H1 (cell line): ENCODE measurements around the gene PIK3C2G. TPM values are rescaled to one million over a fixed set of nuclear protein-coding genes. Genes with fewer than 3 reads are reported as not detected.
A peak's percentile ranks its signal among the peaks of the same experiment; 100 is the strongest.

Source experiments
- CTCF ChIA-PET: fragments of 300-600 bp; sonication (Branson Sonifier 250); formaldehyde crosslinking; loops from one replicate; lab custom pipeline; 2021; ENCODE audit not compliant: partially characterized antibody; lab: Charles Lee
- POLR2A ChIA-PET: fragments of 300-600 bp; sonication (Branson Sonifier 250); formaldehyde crosslinking; loops from one replicate; lab custom pipeline; 2021; ENCODE audit warnings: inconsistent platforms; ENCODE audit not compliant: partially characterized antibody; lab: Charles Lee
- DNase-seq, 2 experiments: peaks; one replicate each; pipeline versions ENCODE4 v3.0.0 to v3.0.0-alpha.2; 2010 to 2022; ENCODE audit warnings: low spot score in 2 of 2, low read depth in 1 of 2, mixed read lengths in 1 of 2
- FAIRE-seq: peaks from 2 replicates; lab custom pipeline; 2011; peaks lifted over from hg19 to GRCh38; lab: Jason Lieb, UNC
- H2AFZ ChIP-seq: 2 replicates; pipeline ENCODE4 v1.8.1; 2012; ENCODE audit warnings: low read length, inconsistent platforms
- H2AK5ac ChIP-seq: 2 replicates; pipeline ENCODE4 v1.6.1; 2013; ENCODE audit warnings: low read depth, low read length
- H2BK120ac ChIP-seq: replicated peaks from 2 replicates; pipeline ENCODE3; 2013; ENCODE audit warnings: low read depth, low read length, inconsistent platforms
- H2BK12ac ChIP-seq: 2 replicates; pipeline ENCODE4 v1.6.1; 2013; ENCODE audit warnings: low read depth, low read length
- H2BK15ac ChIP-seq: 2 replicates; pipeline ENCODE4 v1.6.1; 2013; ENCODE audit warnings: low read length
- H2BK20ac ChIP-seq: 2 replicates; pipeline ENCODE4 v1.6.1; 2013; ENCODE audit warnings: low read length
- H2BK5ac ChIP-seq: 2 replicates; pipeline ENCODE4 v1.6.1; 2013; ENCODE audit warnings: low read depth, low read length
- H3K14ac ChIP-seq: 2 replicates; pipeline ENCODE4 v1.6.1; 2013; ENCODE audit warnings: inconsistent platforms; ENCODE audit not compliant: insufficient read length
- H3K18ac ChIP-seq: 2 replicates; pipeline ENCODE4 v1.6.1; 2013; ENCODE audit warnings: low read length; ENCODE audit errors: extremely low read depth
- H3K23ac ChIP-seq: 2 replicates; pipeline ENCODE4 v1.6.1; 2013; ENCODE audit warnings: inconsistent platforms; ENCODE audit not compliant: insufficient read length
- H3K23me2 ChIP-seq: 2 replicates; pipeline ENCODE4 v1.6.1; 2013; ENCODE audit warnings: low read depth, low read length
- H3K27ac ChIP-seq: 2 replicates; pipeline ENCODE4 v1.6.1; 2011; ENCODE audit warnings: low read depth, low read length, inconsistent platforms
- H3K27me3 ChIP-seq, 4 experiments: replicated peaks in 1 of 4; 1 replicate in 1 of 4; 2 replicates in 3 of 4; pipeline versions ENCODE4 v1.6.1 to v1.8.1; 2011 to 2013; ENCODE audit warnings: low read length in 3 of 4, mild to moderate bottlenecking in 3 of 4, inconsistent platforms in 2 of 4, mixed read lengths in 2 of 4, moderate library complexity in 1 of 4; ENCODE audit not compliant: control insufficient read depth in 3 of 4, insufficient read depth in 3 of 4; ENCODE audit errors: extremely low read depth in 1 of 4
- H3K36me3 ChIP-seq, 4 experiments: 2 replicates each; pipeline versions ENCODE4 v1.6.1 to v1.8.1; 2011 to 2013; ENCODE audit warnings: mild to moderate bottlenecking in 4 of 4, low read length in 3 of 4, moderate library complexity in 2 of 4, control low read depth in 1 of 4, inconsistent platforms in 1 of 4; ENCODE audit not compliant: insufficient read depth in 4 of 4, control insufficient read depth in 2 of 4
- H3K4ac ChIP-seq: replicated peaks from 2 replicates; pipeline ENCODE3; 2013; ENCODE audit warnings: low read length, low read depth, mixed read lengths, inconsistent platforms; ENCODE audit not compliant: insufficient read length
- H3K4me1 ChIP-seq, 4 experiments: replicated peaks in 1 of 4; 1 replicate in 1 of 4; 2 replicates in 3 of 4; pipeline versions ENCODE4 v1.6.1 to v1.8.1; 2011 to 2013; ENCODE audit warnings: low read length in 3 of 4, inconsistent platforms in 2 of 4, mixed read lengths in 1 of 4; ENCODE audit not compliant: insufficient read depth in 4 of 4, control insufficient read depth in 3 of 4
- H3K4me2 ChIP-seq, 2 experiments: 2 replicates each; pipeline versions ENCODE4 v1.6.1 to v1.8.1; 2011 to 2013; ENCODE audit warnings: low read depth in 2 of 2, low read length in 2 of 2, control low read depth in 1 of 2, inconsistent platforms in 1 of 2, mild to moderate bottlenecking in 1 of 2; ENCODE audit not compliant: insufficient read depth in 1 of 2
- H3K4me3 ChIP-seq, 4 experiments: fragments of 200-600, 300-600 bp in 1 of 4; sonication (generic), shearing (Covaris generic), sonication (Bioruptor Twin) in 1 of 4; 2 replicates each; pipeline versions ENCODE4 v1.5.1 to v1.8.1; 2011 to 2016; ENCODE audit warnings: low read length in 4 of 4, low read depth in 3 of 4, control low read depth in 2 of 4, inconsistent platforms in 2 of 4, mild to moderate bottlenecking in 2 of 4, mixed read lengths in 1 of 4, moderate library complexity in 1 of 4; ENCODE audit not compliant: insufficient read depth in 2 of 4; ENCODE audit errors: extremely low read depth in 1 of 4
- H3K56ac ChIP-seq: replicated peaks from 2 replicates; pipeline ENCODE3; 2013; ENCODE audit warnings: low read depth, mild to moderate bottlenecking, mixed read lengths, low read length, inconsistent platforms; ENCODE audit not compliant: insufficient read length
- H3K79me1 ChIP-seq: 2 replicates; pipeline ENCODE4 v1.6.1; 2013; ENCODE audit warnings: low read depth, low read length, control low read depth
- H3K79me2 ChIP-seq, 2 experiments: 2 replicates each; pipeline versions ENCODE4 v1.6.1 to v1.8.1; 2012 to 2013; ENCODE audit warnings: low read length in 2 of 2, mild to moderate bottlenecking in 2 of 2, inconsistent platforms in 1 of 2; ENCODE audit not compliant: insufficient read depth in 2 of 2, control insufficient read depth in 1 of 2
- H3K9ac ChIP-seq, 4 experiments: replicated peaks in 1 of 4; 1 replicate in 1 of 4; 2 replicates in 3 of 4; pipeline versions ENCODE4 v1.6.1 to v1.8.1; 2011 to 2013; ENCODE audit warnings: low read depth in 3 of 4, low read length in 3 of 4, control low read depth in 2 of 4, mild to moderate bottlenecking in 2 of 4, moderate library complexity in 2 of 4, inconsistent platforms in 1 of 4; ENCODE audit errors: extremely low read depth in 1 of 4
- H3K9me3 ChIP-seq, 2 experiments: 2 replicates each; pipeline versions ENCODE4 v1.6.1 to v1.8.1; 2012 to 2013; ENCODE audit warnings: mild to moderate bottlenecking in 2 of 2, moderate library complexity in 2 of 2, control low read depth in 1 of 2, inconsistent platforms in 1 of 2, low read depth in 1 of 2, low read length in 1 of 2, mixed read lengths in 1 of 2; ENCODE audit not compliant: insufficient read depth in 2 of 2
- H4K20me1 ChIP-seq, 2 experiments: replicated peaks in 1 of 2; 2 replicates each; pipeline versions ENCODE3 to v1.8.1; 2011 to 2013; ENCODE audit warnings: inconsistent platforms in 2 of 2, low read length in 2 of 2, mild to moderate bottlenecking in 1 of 2; ENCODE audit not compliant: insufficient read depth in 2 of 2, control insufficient read depth in 1 of 2
- H4K5ac ChIP-seq: 2 replicates; pipeline ENCODE4 v1.6.1; 2013; ENCODE audit warnings: low read length, low read depth, mixed read lengths, inconsistent platforms; ENCODE audit not compliant: insufficient read length
- H4K8ac ChIP-seq: 2 replicates; pipeline ENCODE4 v1.8.0; 2013; ENCODE audit warnings: mild to moderate bottlenecking, moderate library complexity, low read length, inconsistent platforms; ENCODE audit not compliant: insufficient read depth; ENCODE audit errors: extremely low read depth
- H4K91ac ChIP-seq: replicated peaks from 2 replicates; pipeline ENCODE3; 2013; ENCODE audit warnings: low read length, mixed read lengths, inconsistent platforms; ENCODE audit not compliant: insufficient read length
- JUN ChIP-seq: IDR thresholded peaks from 2 replicates; pipeline ENCODE4 v1.6.1; 2011; ENCODE audit warnings: low read depth, mild to moderate bottlenecking, improper control_type of control experiment, low read length
- POLR2AphosphoS5 ChIP-seq: IDR thresholded peaks from 2 replicates; pipeline ENCODE4 v1.6.1; 2011; ENCODE audit warnings: low read depth, low read length
- SUZ12 ChIP-seq: fragments of 200-600 bp; sonication (generic); IDR thresholded peaks from 2 replicates; pipeline ENCODE4 v1.6.1; 2012; ENCODE audit warnings: mild to moderate bottlenecking, inconsistent platforms, low read length, moderate library complexity, mixed read lengths
- WGBS, 2 experiments: shearing (Covaris generic) in 1 of 2; methylation state at CpG; one replicate each; pipeline versions ENCODE4 v1.1.6 to v1.1.7; 2013 to 2015; ENCODE audit warnings: low lambda C conversion rate in 2 of 2, mixed read lengths in 2 of 2, inconsistent platforms in 1 of 2, low coverage in 1 of 2, missing lambda C conversion rate in 1 of 2; ENCODE audit not compliant: insufficient replicate concordance in 2 of 2, insufficient coverage in 1 of 2, insufficient read length in 1 of 2; ENCODE audit errors: extremely low coverage in 1 of 2, missing lambda C conversion rate in 1 of 2; 5-methylcytosine and 5-hydroxymethylcytosine counted together
- polyA plus RNA-seq, 7 experiments: library from polyadenylated mRNA; depleted of rRNA in 3 of 7; stranded (reverse) in 5 of 7; unstranded in 2 of 7; fragments of >200 nt in 5 of 7; fragments of 200-250 nt in 2 of 7; gene quantifications; 1 replicate in 5 of 7; 2 replicates in 1 of 7; 4 replicates in 1 of 7; pipeline versions ENCODE4 v1.2.1 to v1.2.3, GENCODE V29; 2011 to 2013; ENCODE audit warnings: missing spikeins in 2 of 7, mixed read lengths in 2 of 7
- total RNA-seq: library from RNA; stranded (reverse); fragmentation: NEBNext Ultra II Directional; extraction: Animal tissue kit (Norgen Biotek cat#: 25700); gene quantifications from 2 replicates; pipeline ENCODE4 v1.2.1, GENCODE V29; 2021

Gene PIK3C2G
- total and polyA plus RNA-seq, 2 of the 8 experiments (the other 6 are each of a cell fraction or from before 2014, with no cell fraction given): not detected

GRCh38 chr12:18302809-18303430 is 41.6 kb downstream of the PIK3C2G start:
- DNase-seq (no peak), FAIRE-seq (no peak)
- peaks cover 2% of the 10 kb centered on the region in 2 experiments; a peak in 2 of 4 replicates for H3K9me3 ChIP-seq
- H3K79me2 ChIP-seq: no peaks in the 10 kb centered on the region
- no peak overlapping the region for H3K4me2 ChIP-seq
- H4K91ac ChIP-seq: no peak overlapping the region
- POLR2A ChIA-PET: no interaction called here
- no peak overlapping the region for H2AK5ac ChIP-seq
- H3K4me3 ChIP-seq: no peak overlapping the region
- H4K20me1 ChIP-seq: no peaks in the 10 kb centered on the region
- H2AFZ ChIP-seq: no peak overlapping the region
- peak overlapping the region; percentile 92; the same call in 1 of the 2 replicates for H2BK15ac ChIP-seq
- H3K23ac ChIP-seq: no peak overlapping the region
- no peak overlapping the region for H2BK5ac ChIP-seq
- no peak overlapping the region for H3K4ac ChIP-seq
- no peak overlapping the region for H2BK120ac ChIP-seq
- no peak overlapping the region for H3K27ac ChIP-seq
- H3K27me3 ChIP-seq: no peaks in the 10 kb centered on the region
- no peak overlapping the region; the same call in 1 of the 2 replicates for H3K18ac ChIP-seq
- H3K36me3 ChIP-seq: no peaks in the 10 kb centered on the region; a peak in 1 of 8 replicates
- H4K8ac ChIP-seq: no peak overlapping the region; the same call in 1 of the 2 replicates
- H3K79me1 ChIP-seq: no peaks in the 10 kb centered on the region
- H3K56ac ChIP-seq: no peak overlapping the region
- no peaks in the 10 kb centered on the region; a peak in 2 of 7 replicates for H3K4me1 ChIP-seq
- CTCF ChIA-PET: interaction anchor here (0.6 to 1.4 kb wide), 3 partner anchors 17 to 125 kb away, joined by 3 to 6 read pairs (median 4); no protein-coding TSS in a partner anchor
- WGBS, 2 experiments: 94% methylated on average over 5 of the region's 5 CpGs; no CpG with 5 or more reads in 1 of the 2 experiments
- no peak overlapping the region for H2BK12ac ChIP-seq
- H3K23me2 ChIP-seq: no peaks in the 10 kb centered on the region
- H2BK20ac ChIP-seq: no peak overlapping the region; the same call in 1 of the 2 replicates
- no peak overlapping the region for H3K14ac ChIP-seq
- H4K5ac ChIP-seq: no peak overlapping the region
- TF ChIP-seq POLR2AphosphoS5 (no peak), SUZ12 (no peak), JUN (no peak)
- no peak overlapping the region for H3K9ac ChIP-seq
